ENCODE measurements around the gene C16orf54. TPM values are rescaled to one million over a fixed set of nuclear protein-coding genes. Genes with fewer than 3 reads are reported as not detected.

C16orf54 gene
- total RNA-seq = not detected in 2 replicates

GRCh38 chr16:29745853-29746345, at the start of gene C16orf54:
TSS of gene C16orf54 (minus strand) at chr16:29745990. CDS start at chr16:29744951, 1,039 bp downstream.

GRCh38 chr16:29790183-29790948, 44.6 kb upstream of the C16orf54 start, which contains the start of gene KIF22:
TSS of gene KIF22 (plus strand) at chr16:29790751. CDS start at chr16:29790760, 9 bp downstream.

GRCh38 chr16:29777576-29778350, 32.0 kb upstream of the C16orf54 start, which contains the start of gene ZG16:
TSS of gene ZG16 (plus strand) at chr16:29778256. CDS start at chr16:29779267, 1,011 bp downstream.

Other genes with a start within 250 kb of the C16orf54 start
- 13.2 and 20.5 TPM in 2 replicates for gene NPIPB12, start 239.6 kb downstream of the C16orf54 start, total RNA-seq
- not detected in 2 replicates for gene SPN, start 82.7 kb downstream of the C16orf54 start, total RNA-seq
- 18.7 and 23.7 TPM in 2 replicates for gene QPRT, start 66.8 kb downstream of the C16orf54 start, total RNA-seq
- gene ZG16, start 32.3 kb upstream of the C16orf54 start, total RNA-seq = not detected in 2 replicates
- gene KIF22, start 44.8 kb upstream of the C16orf54 start, total RNA-seq = 47.0 and 73.7 TPM in 2 replicates
- 204 and 210 TPM in 2 replicates for gene MAZ, start 60.5 kb upstream of the C16orf54 start, total RNA-seq
- 0.39 and 0.73 TPM in 2 replicates for gene PRRT2, start 66.2 kb upstream of the C16orf54 start, total RNA-seq
- 13.6 and 19.9 TPM in 2 replicates for gene PAGR1, start 70.2 kb upstream of the C16orf54 start, total RNA-seq
- 246 and 329 TPM in 2 replicates for gene MVP, start 74.5 kb upstream of the C16orf54 start, total RNA-seq
- 57.7 and 65.4 TPM in 2 replicates for gene CDIPT, start 117.2 kb upstream of the C16orf54 start, total RNA-seq
- 0.73 and 0.98 TPM in 2 replicates for gene SEZ6L2, start 153.6 kb upstream of the C16orf54 start, total RNA-seq
- gene ASPHD1, start 154.5 kb upstream of the C16orf54 start, total RNA-seq = 2.3 and 4.4 TPM in 2 replicates
- gene KCTD13, start 180.2 kb upstream of the C16orf54 start, total RNA-seq = 6.2 and 10.2 TPM in 2 replicates
- gene TMEM219, start 216.1 kb upstream of the C16orf54 start, total RNA-seq = 40.7 and 53.3 TPM in 2 replicates
- 32.3 and 42.2 TPM in 2 replicates for gene TAOK2, start 227.9 kb upstream of the C16orf54 start, total RNA-seq
- 5.9 and 8.2 TPM in 2 replicates for gene HIRIP3, start 249.6 kb upstream of the C16orf54 start, total RNA-seq

Data from subcutaneous preadipocyte (primary cell).